IPS-18c (cell line): Measurements from ENCODE around the gene KIF6.

Source experiments
- H3K4me3 ChIP-seq: 2 replicates; pipeline ENCODE4 v1.7.0; 2013; ENCODE audit warnings: low read depth, mild to moderate bottlenecking, low read length, moderate library complexity; ENCODE audit not compliant: insufficient read depth
- H3K9me3 ChIP-seq: one replicate; pipeline ENCODE4 v1.6.1; 2013; ENCODE audit warnings: mild to moderate bottlenecking, low read length, moderate library complexity; ENCODE audit not compliant: control insufficient read depth, insufficient read depth

KIF6 gene

DNA sequence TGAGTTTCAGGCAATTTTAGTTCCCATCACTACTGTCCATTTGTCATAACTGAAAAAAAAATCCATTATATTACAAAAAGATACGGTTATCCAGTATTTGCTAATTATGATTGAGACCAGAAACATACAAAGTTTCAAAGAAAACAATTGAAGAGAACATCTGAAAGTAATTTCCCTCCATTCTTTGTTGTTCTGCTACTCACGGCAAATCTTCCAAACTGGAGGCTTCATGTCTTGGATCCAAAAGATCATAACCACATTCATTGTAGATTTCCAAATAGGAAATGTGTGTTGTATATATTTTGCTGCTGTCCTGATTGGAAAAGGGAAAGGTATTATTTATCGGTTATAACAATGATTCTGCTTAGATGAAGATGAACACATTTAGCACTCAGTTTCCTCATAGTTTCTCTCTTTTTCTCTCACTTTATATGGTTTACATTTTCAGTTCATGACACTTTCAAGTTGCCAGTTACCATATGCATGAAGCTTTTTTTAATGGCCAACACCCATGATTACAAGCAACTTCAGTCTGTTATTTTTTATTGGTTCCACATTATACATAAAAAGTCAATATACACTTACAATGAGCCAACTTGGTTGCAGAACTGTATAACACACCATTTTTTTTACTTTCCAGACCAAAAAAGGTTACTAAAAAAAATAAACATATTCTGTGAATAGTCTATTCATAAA is 90.4 kb downstream of the KIF6 start:
- no peaks in the 10 kb centered on the region for H3K9me3 ChIP-seq
- no peak overlapping the region for H3K4me3 ChIP-seq

GRCh38 chr6:39625209-39625608 is 100.0 kb downstream of the KIF6 start:
- no peak overlapping the region for H3K4me3 ChIP-seq
- no peaks in the 10 kb centered on the region for H3K9me3 ChIP-seq

- no peaks in the 10 kb centered on the region for H3K9me3 ChIP-seq
- H3K4me3 ChIP-seq: no peak overlapping the region
Observed at GRCh38 chr6:39623750-39624149, 101.5 kb downstream of the KIF6 start.

DNA sequence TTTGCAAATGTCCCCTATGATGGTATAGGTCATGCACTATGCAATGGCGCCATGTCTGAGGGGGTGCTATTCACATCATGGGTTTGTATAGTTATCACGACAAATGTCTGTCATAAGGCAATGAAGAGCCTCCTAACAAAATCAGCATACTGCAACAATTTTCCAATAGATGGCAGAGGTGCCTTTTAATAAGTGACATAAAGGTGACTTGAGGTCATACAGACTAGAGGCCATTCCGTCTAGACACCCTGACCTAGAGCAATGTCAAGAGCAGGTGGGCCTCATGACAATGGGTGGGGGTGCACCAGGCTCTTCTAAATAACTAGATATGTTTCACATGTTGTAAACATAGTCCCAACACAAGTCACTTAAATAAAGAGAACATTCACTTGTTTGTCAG is 107.7 kb downstream of the KIF6 start:
- Histone ChIP-seq H3K4me3 (no peak overlapping the region), H3K9me3 (no peaks in the 10 kb centered on the region)

DNA sequence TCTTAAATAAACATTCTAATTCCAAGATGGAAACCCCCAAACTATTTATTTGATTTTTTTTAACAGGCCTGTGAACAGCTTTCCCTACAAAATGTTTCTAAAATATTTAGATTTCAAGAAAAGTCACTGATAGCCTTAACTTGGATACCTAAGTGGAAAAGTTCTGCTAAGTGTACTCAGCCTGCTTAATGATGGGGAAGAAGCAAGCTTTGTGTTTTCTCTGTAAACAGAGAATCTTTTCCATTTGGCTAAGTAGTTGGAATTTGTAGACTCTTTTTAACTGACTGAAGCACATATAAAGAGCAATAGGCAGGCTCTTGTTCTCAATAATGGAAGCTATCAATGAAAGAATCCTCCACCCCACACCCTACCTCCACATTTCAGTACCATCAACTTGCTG is 108.2 kb downstream of the KIF6 start:
- no peaks in the 10 kb centered on the region for H3K9me3 ChIP-seq

DNA sequence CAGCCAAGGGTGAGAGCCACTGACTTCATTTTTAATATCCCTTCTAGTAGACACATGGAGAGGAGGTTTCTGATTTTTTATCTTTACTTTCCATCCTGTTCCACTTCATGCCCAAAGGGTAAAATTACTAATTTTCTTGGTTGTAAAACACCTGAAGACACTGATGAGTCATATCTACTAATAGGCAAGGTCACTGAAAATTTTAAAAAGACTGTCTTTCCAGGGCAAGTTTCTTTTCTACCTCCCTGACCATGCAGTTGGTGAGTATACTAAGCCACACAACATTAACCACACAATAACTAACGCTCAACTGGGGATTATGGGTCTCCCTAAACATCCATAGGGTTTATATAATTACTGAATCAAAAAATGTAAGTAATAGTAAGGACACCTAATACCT is 109.6 kb downstream of the KIF6 start:
- Histone ChIP-seq H3K9me3 (no peaks in the 10 kb centered on the region), H3K4me3 (no peak overlapping the region)

More for the DNA sequence above, 108.2 kb downstream of the KIF6 start:
- H3K4me3 ChIP-seq: no peak overlapping the region

GRCh38 chr6:39614393-39614950 is 110.7 kb downstream of the KIF6 start:
- H3K4me3 ChIP-seq: no peak overlapping the region
- H3K9me3 ChIP-seq: no peaks in the 10 kb centered on the region

DNA sequence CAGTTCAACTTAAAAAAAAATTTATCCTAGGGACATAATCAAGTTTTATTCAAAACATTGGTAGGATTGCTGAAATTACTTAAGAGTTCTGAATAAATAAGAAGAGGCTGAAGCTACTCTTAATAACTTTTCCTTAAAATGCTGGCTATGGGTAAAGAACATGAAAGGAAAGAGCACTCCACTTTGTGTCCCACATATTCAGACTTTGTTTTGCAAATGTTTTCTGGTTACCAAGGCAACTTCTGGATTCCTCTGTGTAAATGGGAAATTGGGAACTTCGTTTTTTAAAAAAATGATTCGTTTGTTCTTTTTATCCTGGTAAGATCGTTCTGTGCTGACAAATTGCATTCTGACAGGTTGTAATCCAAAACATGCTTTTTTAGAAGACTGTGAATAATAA is 115.0 kb downstream of the KIF6 start:
- H3K4me3 ChIP-seq: no peak overlapping the region
- H3K9me3 ChIP-seq: no peaks in the 10 kb centered on the region

DNA sequence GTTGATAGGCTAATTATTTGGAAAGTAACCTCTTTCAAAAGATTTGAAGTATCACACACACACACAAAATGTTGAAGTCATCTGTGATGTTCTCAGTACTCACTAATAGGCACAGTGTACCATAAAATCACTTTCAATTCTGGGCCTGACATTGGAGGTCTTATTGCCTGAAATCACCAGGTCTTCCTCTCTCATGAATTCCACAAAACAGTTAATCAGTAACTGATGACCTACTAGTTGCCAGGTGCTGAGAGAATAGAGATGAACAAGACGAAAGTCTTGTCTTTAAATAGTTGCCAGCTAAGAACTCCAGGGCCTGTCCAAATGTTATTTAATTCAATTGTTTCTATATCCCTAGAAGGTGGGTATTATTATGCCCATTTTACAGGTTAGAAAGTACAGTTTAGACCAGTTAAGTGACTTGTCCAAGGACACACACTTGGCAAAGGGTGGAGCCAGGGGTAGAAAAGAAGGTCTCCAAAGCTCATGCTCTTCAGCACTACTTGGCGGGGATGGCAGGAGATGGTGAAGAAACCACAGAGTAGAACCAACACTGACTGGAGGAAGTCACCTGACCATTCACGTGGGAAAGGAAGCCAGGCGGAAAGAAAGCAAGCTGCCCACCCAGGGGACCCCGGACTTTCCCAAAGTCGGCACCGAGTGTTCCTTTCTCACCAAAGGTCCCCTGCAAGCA is 116.4 kb downstream of the KIF6 start:
- Histone ChIP-seq H3K4me3 (no peak overlapping the region), H3K9me3 (no peaks in the 10 kb centered on the region)

GRCh38 chr6:39602601-39603519 is 122.3 kb downstream of the KIF6 start:
- Histone ChIP-seq H3K4me3 (no peak overlapping the region), H3K9me3 (no peaks in the 10 kb centered on the region)

- Histone ChIP-seq H3K4me3 (no peak overlapping the region), H3K9me3 (no peaks in the 10 kb centered on the region)
Observed at GRCh38 chr6:39599973-39600372, 125.2 kb downstream of the KIF6 start.

DNA sequence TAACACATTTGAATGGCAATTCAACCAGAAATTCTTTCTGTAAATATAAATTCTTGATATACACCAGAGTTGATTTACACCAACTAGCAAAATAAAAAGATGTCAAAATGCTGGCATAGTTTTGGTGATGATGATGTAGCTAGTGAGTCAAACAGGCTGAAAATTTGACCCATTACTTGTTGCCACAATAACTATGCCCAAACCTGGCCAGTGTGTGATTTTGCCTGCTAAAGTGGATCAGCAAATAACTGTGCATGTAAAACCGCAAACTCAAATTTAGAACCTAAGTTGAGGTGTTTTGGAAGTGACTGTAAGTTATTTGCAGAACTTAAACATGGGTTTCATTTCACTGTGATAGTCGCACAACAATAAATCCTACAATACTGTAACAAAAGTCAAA is 125.9 kb downstream of the KIF6 start:
- Histone ChIP-seq H3K9me3 (no peaks in the 10 kb centered on the region), H3K4me3 (no peak overlapping the region)

GRCh38 chr6:39594285-39594684 is 130.9 kb downstream of the KIF6 start:
- H3K4me3 ChIP-seq: no peak overlapping the region
- no peaks in the 10 kb centered on the region for H3K9me3 ChIP-seq

GRCh38 chr6:39593646-39594045 is 131.6 kb downstream of the KIF6 start:
- H3K4me3 ChIP-seq: no peak overlapping the region
- no peaks in the 10 kb centered on the region for H3K9me3 ChIP-seq

DNA sequence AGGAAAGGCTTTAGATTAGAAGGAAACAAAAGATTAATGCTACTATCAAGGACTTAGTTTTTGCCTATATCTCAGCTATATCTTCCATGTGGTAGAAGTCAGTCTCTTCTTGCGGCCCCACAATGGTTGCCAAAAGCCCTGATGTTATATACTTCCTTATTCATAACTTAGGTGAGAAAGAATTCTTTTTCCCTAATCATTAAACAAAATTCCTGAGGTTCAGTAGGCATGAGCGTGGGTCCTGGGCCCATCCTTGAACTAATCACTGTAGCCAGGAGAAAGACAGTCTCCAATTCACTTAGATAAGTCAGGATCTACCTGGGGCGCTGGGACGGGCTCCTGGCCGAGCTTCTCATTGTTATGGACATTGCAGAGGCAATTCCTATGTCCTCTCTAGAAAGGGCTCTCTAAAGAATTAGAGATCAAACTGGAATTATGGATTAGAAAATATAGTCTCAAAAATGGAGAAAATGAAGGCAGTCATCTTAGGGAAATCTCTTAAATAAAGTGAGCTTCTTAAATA is 134.3 kb downstream of the KIF6 start:
- no peak overlapping the region for H3K4me3 ChIP-seq
- H3K9me3 ChIP-seq: no peaks in the 10 kb centered on the region

- Histone ChIP-seq H3K9me3 (no peaks in the 10 kb centered on the region), H3K4me3 (no peak overlapping the region)
Observed at GRCh38 chr6:39587080-39587479, 138.1 kb downstream of the KIF6 start.

GRCh38 chr6:39585641-39586040 is 139.6 kb downstream of the KIF6 start:
- H3K4me3 ChIP-seq: no peak overlapping the region

More at GRCh38 chr6:39585641-39586040, 139.6 kb downstream of the KIF6 start:
- H3K9me3 ChIP-seq: no peaks in the 10 kb centered on the region
